SK-N-SH (cell line): ENCODE measurements around the gene CD79A. TPM values are rescaled to one million over a fixed set of nuclear protein-coding genes. Genes with fewer than 3 reads are reported as not detected.
A peak's percentile ranks its signal among the peaks of the same experiment; 100 is the strongest.

Experiments used
- CTCF ChIA-PET: fragments of 300-600, 350-600 bp; formaldehyde crosslinking; extraction: SDS; loops from one replicate; lab custom pipeline; 2021; lab: Yijun Ruan, JAX
- POLR2A ChIA-PET: fragments of 350-600 bp; sonication (Branson Sonifier 250); formaldehyde crosslinking; extraction: SDS; loops from one replicate; lab custom pipeline; 2020; ENCODE audit warnings: antibody characterized with exemption, inconsistent platforms; lab: Yijun Ruan, JAX
- DNase-seq: peaks from one replicate; pipeline ENCODE4 v3.0.0; 2012
- H2AFZ ChIP-seq: fragments of 200-600 bp; sonication (generic); 2 replicates; pipeline ENCODE4 v1.8.1; 2016; ENCODE audit warnings: antibody characterized with exemption, mild to moderate bottlenecking, low read depth
- H3F3A ChIP-seq: fragments of 200-600 bp; sonication (generic); replicated peaks from 2 replicates; pipeline ENCODE3; 2016; ENCODE audit warnings: antibody characterized with exemption, mild to moderate bottlenecking; ENCODE audit not compliant: insufficient read depth
- H3K27ac ChIP-seq, 2 experiments: fragments of 200-500 bp in 1 of 2; fragments of 200-600 bp in 1 of 2; sonication (Bioruptor generic) in 1 of 2; sonication (generic), shearing (Covaris generic) in 1 of 2; 2 replicates each; pipeline versions ENCODE4 v1.5.1 to v1.6.1; 2014 to 2016; ENCODE audit warnings: low read depth in 2 of 2, inconsistent platforms in 1 of 2, low read length in 1 of 2, mild to moderate bottlenecking in 1 of 2, mixed read lengths in 1 of 2
- H3K27me3 ChIP-seq: fragments of 200-600 bp; sonication (generic), shearing (Covaris generic); 2 replicates; pipeline ENCODE4 v1.6.1; 2016; ENCODE audit warnings: mixed run types; ENCODE audit not compliant: insufficient read depth
- H3K36me3 ChIP-seq, 2 experiments: fragments of 200-500 bp in 1 of 2; fragments of 200-600 bp in 1 of 2; sonication (Bioruptor generic) in 1 of 2; sonication (generic) in 1 of 2; replicated peaks in 1 of 2; 2 replicates each; pipeline versions ENCODE3 to v1.5.1; 2014 to 2016; ENCODE audit warnings: low read length in 1 of 2, mild to moderate bottlenecking in 1 of 2; ENCODE audit not compliant: insufficient read depth in 2 of 2, control insufficient read depth in 1 of 2
- H3K4me1 ChIP-seq, 2 experiments: fragments of 200-500 bp in 1 of 2; fragments of 200-600 bp in 1 of 2; sonication (Bioruptor generic) in 1 of 2; sonication (generic), shearing (Covaris generic) in 1 of 2; 2 replicates each; pipeline versions ENCODE4 v1.5.1 to v1.6.1; 2014 to 2016; ENCODE audit warnings: low read depth in 1 of 2, low read length in 1 of 2, mixed run types in 1 of 2; ENCODE audit not compliant: insufficient read depth in 2 of 2, control insufficient read depth in 1 of 2
- H3K4me2 ChIP-seq: fragments of 200-600 bp; sonication (generic), shearing (Covaris generic); 2 replicates; pipeline ENCODE4 v1.6.1; 2017; ENCODE audit warnings: mixed run types
- H3K4me3 ChIP-seq, 2 experiments: fragments of 200-500 bp in 1 of 2; fragments of 200-600 bp in 1 of 2; sonication (Bioruptor generic) in 1 of 2; sonication (generic), shearing (Covaris generic) in 1 of 2; 2 replicates each; pipeline versions ENCODE4 v1.5.1 to v1.8.1; 2014 to 2016; ENCODE audit warnings: low read depth in 2 of 2, inconsistent platforms in 1 of 2, low read length in 1 of 2, mild to moderate bottlenecking in 1 of 2, mixed read lengths in 1 of 2, moderate library complexity in 1 of 2
- H3K79me2 ChIP-seq: fragments of 200-600 bp; sonication (generic); 2 replicates; pipeline ENCODE4 v1.8.1; 2017; ENCODE audit warnings: mild to moderate bottlenecking; ENCODE audit not compliant: insufficient read depth
- H3K9ac ChIP-seq: fragments of 200-600 bp; sonication (generic); 2 replicates; pipeline ENCODE4 v1.6.1; 2017; ENCODE audit warnings: mixed run types
- H3K9me2 ChIP-seq: fragments of 200-600 bp; sonication (generic); 2 replicates; pipeline ENCODE4 v1.6.1; 2017; ENCODE audit warnings: mixed run types
- H3K9me3 ChIP-seq: fragments of 200-600 bp; sonication (generic); 2 replicates; pipeline ENCODE4 v1.6.1; 2017; ENCODE audit warnings: mixed run types, mild to moderate bottlenecking, moderate library complexity
- H4K20me1 ChIP-seq: fragments of 200-600 bp; sonication (generic); 2 replicates; pipeline ENCODE4 v1.6.1; 2017; ENCODE audit warnings: mild to moderate bottlenecking, mixed run types; ENCODE audit not compliant: insufficient read depth
- CHD2 ChIP-seq: fragments of 150-350 bp; IDR thresholded peaks from 2 replicates; pipeline ENCODE4 v1.6.1; 2018; ENCODE audit warnings: low read length; ENCODE audit not compliant: partially characterized antibody
- EP300 ChIP-seq, 2 experiments: IDR thresholded peaks; 2 replicates each; pipeline versions ENCODE4 v1.4.0 to v1.6.1; 2012; ENCODE audit warnings: borderline replicate concordance in 1 of 2, low read depth in 1 of 2, low read length in 1 of 2
- FOSL2 ChIP-seq: IDR thresholded peaks from 2 replicates; pipeline ENCODE4 v1.4.0; 2012; ENCODE audit warnings: low read depth, mild to moderate bottlenecking, moderate library complexity, borderline replicate concordance
- FOXM1 ChIP-seq: IDR thresholded peaks from 2 replicates; pipeline ENCODE4 v1.4.0; 2012; ENCODE audit warnings: low read depth, mild to moderate bottlenecking
- GATA2 ChIP-seq: sonication (generic); formaldehyde crosslinking; IDR thresholded peaks from 2 replicates; pipeline ENCODE4 v1.5.0; 2020; ENCODE audit warnings: mild to moderate bottlenecking, missing genetic modification reagents
- MXI1 ChIP-seq: IDR thresholded peaks from 2 replicates; pipeline ENCODE4 v1.6.1; 2012; ENCODE audit warnings: mild to moderate bottlenecking, low read depth, low read length, improper control_type of control experiment
- POLR2AphosphoS5 ChIP-seq: IDR thresholded peaks from 2 replicates; pipeline ENCODE4 v1.6.1; 2012; ENCODE audit warnings: low read depth, low read length
- RCOR1 ChIP-seq: fragments of 150-350 bp; IDR thresholded peaks from 2 replicates; pipeline ENCODE4 v1.6.1; 2017; ENCODE audit warnings: antibody characterized with exemption, low read length
- RXRA ChIP-seq: IDR thresholded peaks from 2 replicates; pipeline ENCODE4 v1.4.0; 2012; ENCODE audit warnings: low read depth, mild to moderate bottlenecking, borderline replicate concordance
- SIN3A ChIP-seq: IDR thresholded peaks from 2 replicates; pipeline ENCODE4 v1.6.1; 2012; ENCODE audit warnings: low read depth, mild to moderate bottlenecking, low read length, moderate library complexity, borderline replicate concordance
- TAF1 ChIP-seq: IDR thresholded peaks from 2 replicates; pipeline ENCODE4 v1.6.1; 2012; ENCODE audit warnings: low read depth, mild to moderate bottlenecking, low read length, moderate library complexity, borderline replicate concordance
- TEAD4 ChIP-seq: IDR thresholded peaks from 2 replicates; pipeline ENCODE4 v1.4.0; 2012; ENCODE audit warnings: mild to moderate bottlenecking, borderline replicate concordance; ENCODE audit not compliant: insufficient read depth
- WGBS: methylation state at CpG from one replicate; pipeline ENCODE4 v1.1.6; 2017; ENCODE audit warnings: low lambda C conversion rate; 5-methylcytosine and 5-hydroxymethylcytosine counted together
- polyA plus RNA-seq, 3 experiments: library from polyadenylated mRNA; depleted of rRNA; stranded (reverse); fragments of >200 nt; gene quantifications; 2 replicates each; pipeline ENCODE4 v1.2.3, GENCODE V29; 2012
- TF ChIP-seq, protein P1 (sequence below): IDR thresholded peaks from 2 replicates; pipeline ENCODE4 v1.4.0; 2012; ENCODE audit warnings: low read depth
- TF ChIP-seq, protein P2 (sequence below): IDR thresholded peaks from 2 replicates; pipeline ENCODE4 v1.4.0; 2012; ENCODE audit warnings: low read depth, borderline replicate concordance

Gene CD79A
- polyA plus RNA-seq, 1 of the 3 experiments (the other 2 are of a cell fraction), result 0.20 TPM

DNA sequence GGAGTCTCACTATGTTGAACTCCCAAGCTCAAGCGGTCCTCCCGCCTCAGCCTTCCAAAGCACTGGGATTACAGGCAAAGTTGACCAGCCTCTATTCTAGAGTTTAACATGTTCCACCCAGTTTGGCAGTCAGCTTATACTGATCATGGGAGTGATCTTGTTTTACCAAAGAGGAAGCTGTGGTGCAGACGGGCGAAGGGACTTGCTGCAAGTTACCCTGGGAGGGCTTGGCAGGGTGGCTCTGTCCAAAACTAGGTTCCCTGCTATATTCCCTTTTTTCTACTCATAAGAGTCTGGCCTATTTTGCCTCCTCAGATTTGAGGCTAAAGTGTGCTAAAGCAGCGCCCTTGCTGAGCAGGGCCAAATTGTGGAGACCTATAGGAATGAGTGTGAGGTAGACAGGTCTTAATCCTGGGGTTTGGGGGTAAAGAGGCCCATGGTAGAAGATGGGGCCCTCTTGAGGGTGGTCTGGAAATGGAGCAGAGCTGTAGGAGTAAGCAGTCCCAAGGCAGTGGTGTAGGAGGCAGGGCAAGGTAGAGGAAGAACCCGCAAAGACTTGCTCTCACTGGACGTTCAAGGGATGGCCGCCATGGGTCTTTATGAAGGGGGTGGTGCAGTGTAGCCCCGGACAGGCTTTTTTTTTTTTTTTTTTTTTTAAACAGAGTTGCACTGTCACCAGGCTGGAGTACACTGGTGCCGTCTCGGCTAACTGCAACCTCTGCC, 13.7 kb upstream of the CD79A start:
- no peaks in the 10 kb centered on the region for H3K9me3 ChIP-seq
- H3K9me2 ChIP-seq, result no peaks in the 10 kb centered on the region
- peaks cover 46% of the 10 kb centered on the region for H3F3A ChIP-seq
- peaks cover 41 to 42% of the 10 kb centered on the region in 2 experiments for H3K4me1 ChIP-seq
- H3K27me3 ChIP-seq, result no peaks in the 10 kb centered on the region
- TF ChIP-seq CHD2, result no peak
- TF ChIP-seq TEAD4, result no peak
- TF ChIP-seq RCOR1, result no peak
- TF ChIP-seq RXRA, result no peak
- TF ChIP-seq MXI1, result no peak
- TF ChIP-seq SIN3A, result no peak
- TF ChIP-seq FOSL2, result no peak
- no peak for TF ChIP-seq TAF1
- TF ChIP-seq GATA2 (CRISPR knock-in tag), result no peak
- no peak for TF ChIP-seq POLR2AphosphoS5
- TF ChIP-seq FOXM1, result no peak
- TF ChIP-seq, protein P1, sequence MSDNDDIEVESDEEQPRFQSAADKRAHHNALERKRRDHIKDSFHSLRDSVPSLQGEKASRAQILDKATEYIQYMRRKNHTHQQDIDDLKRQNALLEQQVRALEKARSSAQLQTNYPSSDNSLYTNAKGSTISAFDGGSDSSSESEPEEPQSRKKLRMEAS, result no peak
- TF ChIP-seq, protein P2, sequence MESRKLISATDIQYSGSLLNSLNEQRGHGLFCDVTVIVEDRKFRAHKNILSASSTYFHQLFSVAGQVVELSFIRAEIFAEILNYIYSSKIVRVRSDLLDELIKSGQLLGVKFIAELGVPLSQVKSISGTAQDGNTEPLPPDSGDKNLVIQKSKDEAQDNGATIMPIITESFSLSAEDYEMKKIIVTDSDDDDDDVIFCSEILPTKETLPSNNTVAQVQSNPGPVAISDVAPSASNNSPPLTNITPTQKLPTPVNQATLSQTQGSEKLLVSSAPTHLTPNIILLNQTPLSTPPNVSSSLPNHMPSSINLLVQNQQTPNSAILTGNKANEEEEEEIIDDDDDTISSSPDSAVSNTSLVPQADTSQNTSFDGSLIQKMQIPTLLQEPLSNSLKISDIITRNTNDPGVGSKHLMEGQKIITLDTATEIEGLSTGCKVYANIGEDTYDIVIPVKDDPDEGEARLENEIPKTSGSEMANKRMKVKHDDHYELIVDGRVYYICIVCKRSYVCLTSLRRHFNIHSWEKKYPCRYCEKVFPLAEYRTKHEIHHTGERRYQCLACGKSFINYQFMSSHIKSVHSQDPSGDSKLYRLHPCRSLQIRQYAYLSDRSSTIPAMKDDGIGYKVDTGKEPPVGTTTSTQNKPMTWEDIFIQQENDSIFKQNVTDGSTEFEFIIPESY, result no peak
- no peak for TF ChIP-seq EP300 (IDR thresholded peaks at IDR 0.05; ENCODE audit: borderline replicate concordance in 1 of 2, low read depth in 1 of 2, low read length in 1 of 2)
- peaks cover 72% of the 10 kb centered on the region for H4K20me1 ChIP-seq
- WGBS, result 92% methylated on average over 11 of the region's 11 CpGs
- 0 out of 2 replicates have a peak overlapping the region, but pooled peaks have one; percentile 98 for H3K9ac ChIP-seq
- DNase-seq, result no peak
- no peak overlapping the region for H2AFZ ChIP-seq
- ChIA-PET CTCF (interaction anchor here (0.9 to 4.5 kb wide), 4 partner anchors 10 to 94 kb away, joined by 3 to 34 read pairs (median 7); no protein-coding TSS in a partner anchor), POLR2A (interaction anchor here (2.0 kb wide), 1 partner anchor 10 kb away, joined by 14 read pairs; no protein-coding TSS in a partner anchor)
- H3K27ac ChIP-seq, result no peak overlapping the region
- H3K4me3 ChIP-seq, result peak overlapping the region in 1 of 2 experiments; percentile 83; a peak in 1 of 4 replicates
- peaks cover 58 to 77% of the 10 kb centered on the region in 2 experiments for H3K36me3 ChIP-seq
- peak overlapping the region; percentile 88 for H3K4me2 ChIP-seq
- H3K79me2 ChIP-seq, result peaks cover 84% of the 10 kb centered on the region
